D721Med (cell line): ENCODE measurements around the gene C19orf73.

Experiments used
- DNase-seq: peaks from one replicate; pipeline ENCODE4 v3.0.0; 2011; ENCODE audit warnings: low spot score; ENCODE audit not compliant: insufficient read length
- FAIRE-seq: peaks from 2 replicates; lab custom pipeline; 2011; peaks lifted over from hg19 to GRCh38; lab: Jason Lieb, UNC
- CTCF ChIP-seq: IDR thresholded peaks from 2 replicates; pipeline ENCODE4 v1.5.1; 2012; ENCODE audit warnings: mild to moderate bottlenecking, control low read depth; ENCODE audit not compliant: insufficient read depth; ENCODE audit errors: missing control alignments

The C19orf73 gene

GRCh38 chr19:49152119-49152550 lies 33.2 kb upstream of the C19orf73 start:
- no peak for TF ChIP-seq CTCF
- no peak for DNase-seq
- no peak for FAIRE-seq

GRCh38 chr19:49151267-49152118 lies 32.5 kb upstream of the C19orf73 start:
- DNase-seq (no peak), FAIRE-seq (no peak)
- no peak for TF ChIP-seq CTCF

GRCh38 chr19:49150944-49151243 lies 32.0 kb upstream of the C19orf73 start:
- no peak for DNase-seq
- FAIRE-seq, result no peak
- TF ChIP-seq CTCF, result no peak

GRCh38 chr19:49150106-49150943 lies 31.4 kb upstream of the C19orf73 start:
- DNase-seq (peak; percentile 96), FAIRE-seq (no peak)
- TF ChIP-seq CTCF, result no peak

- DNase-seq (peak; percentile 59), FAIRE-seq (no peak)
- no peak for TF ChIP-seq CTCF
These were observed 30.7 kb upstream of the C19orf73 start for GRCh38 chr19:49149652-49150105.

- TF ChIP-seq CTCF, result no peak
- FAIRE-seq, result no peak
These were observed 30.1 kb upstream of the C19orf73 start for GRCh38 chr19:49148784-49149651.

More at GRCh38 chr19:49148784-49149651, 30.1 kb upstream of the C19orf73 start:
- peak; percentile 93 for DNase-seq
